EH (cell line): Measurements from ENCODE around the gene WASHC4.
"Not testable (repeated sequence)": the region's sequence is repeated elsewhere in the genome, so short reads cannot be mapped to it uniquely, and the experiment has no call there.

Experiments used
- DNase-seq: peaks from one replicate; pipeline ENCODE4 v3.0.0-alpha.2; 2015; ENCODE audit warnings: low read depth

The WASHC4 gene

GRCh38 chr12:105168006-105168405 is 60.5 kb downstream of the WASHC4 start:
- no peak for DNase-seq

- no peak for DNase-seq
These were observed 62.6 kb downstream of the WASHC4 start for GRCh38 chr12:105170139-105170538.

GRCh38 chr12:105171691-105172436 is 64.3 kb downstream of the WASHC4 start:
- DNase-seq = no peak

GRCh38 chr12:105175397-105175990 is 68.0 kb downstream of the WASHC4 start:
- DNase-seq = no peak

- no peak for DNase-seq
These were observed 69.7 kb downstream of the WASHC4 start for GRCh38 chr12:105177208-105177607.

GRCh38 chr12:105179114-105179513 is 71.6 kb downstream of the WASHC4 start:
- not testable (repeated sequence) for DNase-seq

GRCh38 chr12:105183406-105183805 is 75.9 kb downstream of the WASHC4 start:
- not testable (repeated sequence) for DNase-seq

GRCh38 chr12:105183976-105184375 is 76.4 kb downstream of the WASHC4 start:
- not testable (repeated sequence) for DNase-seq

- DNase-seq = no peak
These were observed 81.8 kb downstream of the WASHC4 start for GRCh38 chr12:105189293-105189692.

GRCh38 chr12:105190530-105190929 is 83.0 kb downstream of the WASHC4 start:
- peak; percentile 20 for DNase-seq

GRCh38 chr12:105192624-105193225 is 85.2 kb downstream of the WASHC4 start:
- DNase-seq = no peak

- DNase-seq = no peak
These were observed 87.4 kb downstream of the WASHC4 start for GRCh38 chr12:105194947-105195346.

GRCh38 chr12:105196090-105196489 is 88.6 kb downstream of the WASHC4 start:
- no peak for DNase-seq

GRCh38 chr12:105198961-105199360 is 91.4 kb downstream of the WASHC4 start:
- DNase-seq = no peak

- DNase-seq = no peak
These were observed 92.9 kb downstream of the WASHC4 start for GRCh38 chr12:105200385-105200784.

GRCh38 chr12:105201299-105201698 is 93.8 kb downstream of the WASHC4 start:
- DNase-seq = no peak

GRCh38 chr12:105202202-105202601 is 94.7 kb downstream of the WASHC4 start:
- DNase-seq = no peak

- DNase-seq = no peak
These were observed 96.6 kb downstream of the WASHC4 start for GRCh38 chr12:105204127-105204526.

- peak; percentile 87 for DNase-seq
These were observed 97.4 kb downstream of the WASHC4 start for GRCh38 chr12:105204916-105205315.

- no peak for DNase-seq
These were observed 98.0 kb downstream of the WASHC4 start for GRCh38 chr12:105205322-105206048.

GRCh38 chr12:105206686-105207374 is 99.3 kb downstream of the WASHC4 start:
- peak; percentile 49 for DNase-seq

- no peak for DNase-seq
These were observed 101.6 kb downstream of the WASHC4 start for GRCh38 chr12:105209091-105209490.
